ENCODE results near the gene LYPD6. TPM values are rescaled to one million over a fixed set of nuclear protein-coding genes. Genes with fewer than 3 reads are reported as not detected.

Gene LYPD6
- total and polyA plus RNA-seq, 2 donors (not counting 3 experiments of a cell fraction or from before 2014, with no cell fraction given), result 3.0 to 4.0 TPM

DNA sequence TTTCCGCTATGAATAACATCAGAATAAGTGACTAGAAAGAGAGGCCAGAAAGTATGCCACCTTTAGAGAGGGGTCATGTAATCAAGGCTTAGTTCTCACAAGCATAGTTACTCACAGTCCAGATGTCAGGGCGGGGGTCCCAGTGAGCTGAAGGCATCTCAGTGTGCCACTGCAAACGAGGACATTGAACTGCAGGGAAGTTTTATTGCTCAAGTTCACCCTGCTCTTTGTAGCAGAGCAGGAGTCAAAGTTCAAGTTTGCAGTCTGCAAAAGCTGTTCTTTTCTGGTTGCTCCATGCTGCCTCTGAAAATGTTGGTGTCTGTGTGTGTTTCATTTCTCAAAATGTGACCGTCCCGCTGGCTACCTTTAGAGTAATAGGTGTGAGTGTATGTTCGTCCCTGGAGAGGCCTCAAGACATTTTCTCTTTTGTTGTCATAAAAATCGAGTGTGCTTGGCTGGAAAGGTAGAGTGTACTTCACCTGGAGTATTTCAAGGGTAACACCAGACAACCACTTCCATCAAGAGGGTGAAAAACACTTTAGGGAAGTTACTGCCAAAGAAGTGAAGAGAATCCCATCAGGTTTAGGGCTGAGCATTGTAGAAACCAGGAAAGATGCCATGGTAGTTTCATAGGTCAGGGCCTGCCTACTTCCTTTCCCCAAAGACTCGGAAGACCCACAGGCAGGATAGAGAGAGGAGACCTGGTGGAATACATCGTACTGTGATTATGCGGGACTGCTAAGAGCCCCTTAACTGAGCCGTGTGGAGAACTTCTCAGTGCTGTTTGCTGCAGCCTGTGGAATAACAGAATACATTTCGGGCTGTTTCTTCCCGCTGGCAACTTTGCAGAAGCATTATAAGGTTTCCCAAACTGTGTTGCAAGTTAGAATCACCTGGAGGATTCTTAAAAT, 89.9 kb downstream of the LYPD6 start:
- intact Hi-C loops (cut with micrococcal nuclease) (no loop called here), dilution Hi-C loops (cut with MboI; ENCODE audit: extremely low pct_ligation_motif_present, low sequenced_read_pairs) (no loop called here)
- H3K9ac ChIP-seq (replicated peaks; ENCODE audit: extremely low read depth, insufficient read depth, low read length), result no peak overlapping the region
- H3K4me1 ChIP-seq (ENCODE audit: control insufficient read depth, extremely low read depth, insufficient read depth, low read length), result peaks cover 3% of the 10 kb centered on the region
- H3K9me1 ChIP-seq (replicated peaks; ENCODE audit: control insufficient read depth, extremely low read depth, insufficient read depth, low read length), result no peaks in the 10 kb centered on the region
- H3K36me3 ChIP-seq (ENCODE audit: control insufficient read depth in 2 of 2, extremely low read depth in 1 of 2, insufficient read depth in 2 of 2, low read length in 2 of 2), result no peaks in the 10 kb centered on the region
- FAIRE-seq, result no peak
- H3K9me3 ChIP-seq (replicated peaks; ENCODE audit: control insufficient read depth, insufficient read depth, low read length), result no peaks in the 10 kb centered on the region
- no peak overlapping the region for H3K4me2 ChIP-seq (ENCODE audit: insufficient read depth, low read length)
- no peak for TF ChIP-seq FOS (IDR thresholded peaks at IDR 0.05; ENCODE audit: borderline replicate concordance, insufficient read depth, low read length)
- TF ChIP-seq GATA2 (IDR thresholded peaks at IDR 0.05; ENCODE audit: insufficient read depth, insufficient read length, low read depth, low read length), result no peak
- no peak for TF ChIP-seq MYC (IDR thresholded peaks at IDR 0.05; ENCODE audit: low read depth, low read length)
- POLR2A ChIA-PET, result no interaction called here
- CTCF ChIA-PET, result no interaction called here
- H3K27ac ChIP-seq (ENCODE audit: insufficient read depth, low read depth, low read length), result no peak overlapping the region
- no peak overlapping the region for H3K4me3 ChIP-seq (replicated peaks in 1 of 3; ENCODE audit: insufficient read depth in 1 of 3, low read depth in 1 of 3, low read length in 3 of 3)
- H3K27me3 ChIP-seq (ENCODE audit: control insufficient read depth in 2 of 2, insufficient read depth in 2 of 2, low read length in 2 of 2), result no peaks in the 10 kb centered on the region
- BruUV-seq (replicated peaks), result no TSS peak
- H2AFZ ChIP-seq (ENCODE audit: low read depth, low read length), result no peak overlapping the region
- H4K20me1 ChIP-seq (replicated peaks; ENCODE audit: control insufficient read depth, extremely low read depth, insufficient read depth, low read length), result no peaks in the 10 kb centered on the region
- no peak for DNase-seq (ENCODE audit: low read depth, low spot score)
- H3K79me2 ChIP-seq (ENCODE audit: control insufficient read depth, insufficient read depth, low read length), result no peaks in the 10 kb centered on the region

DNA sequence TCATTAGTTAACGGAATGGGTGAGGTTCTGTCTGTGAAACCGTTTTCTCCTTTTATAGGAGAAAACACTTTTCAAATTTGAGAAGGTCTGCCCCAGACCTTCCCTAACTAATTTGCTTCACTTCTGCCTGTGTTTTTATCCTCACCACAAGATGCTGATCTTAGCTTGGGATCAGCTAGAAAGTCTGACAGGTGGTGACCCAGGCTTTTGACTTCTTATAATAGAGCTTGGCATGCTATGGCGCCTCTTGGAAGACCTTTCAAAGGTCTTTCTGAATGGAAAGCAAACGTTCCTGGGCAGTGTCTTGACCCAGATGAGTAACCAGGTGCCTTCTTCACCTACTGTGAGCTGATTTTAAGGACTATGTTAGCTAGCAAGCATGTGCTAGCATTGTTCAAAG, 91.4 kb downstream of the LYPD6 start:
- POLR2A ChIA-PET, result no interaction called here
- BruUV-seq (replicated peaks), result no TSS peak

More for the DNA sequence above, 91.4 kb downstream of the LYPD6 start:
- no peaks in the 10 kb centered on the region for H3K36me3 ChIP-seq (ENCODE audit: control insufficient read depth in 2 of 2, extremely low read depth in 1 of 2, insufficient read depth in 2 of 2, low read length in 2 of 2)
- no peaks in the 10 kb centered on the region for H3K9me1 ChIP-seq (replicated peaks; ENCODE audit: control insufficient read depth, extremely low read depth, insufficient read depth, low read length)
- no peaks in the 10 kb centered on the region for H4K20me1 ChIP-seq (replicated peaks; ENCODE audit: control insufficient read depth, extremely low read depth, insufficient read depth, low read length)
- FAIRE-seq (no peak), DNase-seq (ENCODE audit: low read depth, low spot score) (no peak)
- H3K4me3 ChIP-seq (replicated peaks in 1 of 3; ENCODE audit: insufficient read depth in 1 of 3, low read depth in 1 of 3, low read length in 3 of 3), result no peak overlapping the region
- H3K79me2 ChIP-seq (ENCODE audit: control insufficient read depth, insufficient read depth, low read length), result no peaks in the 10 kb centered on the region
- dilution Hi-C loops (cut with MboI; ENCODE audit: extremely low pct_ligation_motif_present, low sequenced_read_pairs), result no loop called here
- no peak overlapping the region for H2AFZ ChIP-seq (ENCODE audit: low read depth, low read length)
- no peaks in the 10 kb centered on the region for H3K27me3 ChIP-seq (ENCODE audit: control insufficient read depth in 2 of 2, insufficient read depth in 2 of 2, low read length in 2 of 2)
- H3K9me3 ChIP-seq (replicated peaks; ENCODE audit: control insufficient read depth, insufficient read depth, low read length), result no peaks in the 10 kb centered on the region
- no peak overlapping the region for H3K4me2 ChIP-seq (ENCODE audit: insufficient read depth, low read length)
- H3K27ac ChIP-seq (ENCODE audit: insufficient read depth, low read depth, low read length), result no peak overlapping the region
- no peak for TF ChIP-seq JUN (IDR thresholded peaks at IDR 0.05; ENCODE audit: borderline replicate concordance, insufficient read depth, insufficient read length, low read depth)
- TF ChIP-seq, protein P1, sequence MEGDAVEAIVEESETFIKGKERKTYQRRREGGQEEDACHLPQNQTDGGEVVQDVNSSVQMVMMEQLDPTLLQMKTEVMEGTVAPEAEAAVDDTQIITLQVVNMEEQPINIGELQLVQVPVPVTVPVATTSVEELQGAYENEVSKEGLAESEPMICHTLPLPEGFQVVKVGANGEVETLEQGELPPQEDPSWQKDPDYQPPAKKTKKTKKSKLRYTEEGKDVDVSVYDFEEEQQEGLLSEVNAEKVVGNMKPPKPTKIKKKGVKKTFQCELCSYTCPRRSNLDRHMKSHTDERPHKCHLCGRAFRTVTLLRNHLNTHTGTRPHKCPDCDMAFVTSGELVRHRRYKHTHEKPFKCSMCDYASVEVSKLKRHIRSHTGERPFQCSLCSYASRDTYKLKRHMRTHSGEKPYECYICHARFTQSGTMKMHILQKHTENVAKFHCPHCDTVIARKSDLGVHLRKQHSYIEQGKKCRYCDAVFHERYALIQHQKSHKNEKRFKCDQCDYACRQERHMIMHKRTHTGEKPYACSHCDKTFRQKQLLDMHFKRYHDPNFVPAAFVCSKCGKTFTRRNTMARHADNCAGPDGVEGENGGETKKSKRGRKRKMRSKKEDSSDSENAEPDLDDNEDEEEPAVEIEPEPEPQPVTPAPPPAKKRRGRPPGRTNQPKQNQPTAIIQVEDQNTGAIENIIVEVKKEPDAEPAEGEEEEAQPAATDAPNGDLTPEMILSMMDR (IDR thresholded peaks at IDR 0.05; ENCODE audit: extremely low read depth in 1 of 2, insufficient read depth in 1 of 2, low read depth in 1 of 2, low read length in 2 of 2), result no peak
- TF ChIP-seq EZH2 (IDR thresholded peaks at IDR 0.05; ENCODE audit: borderline replicate concordance, low read depth, low read length, severe bottlenecking), result no peak
- TF ChIP-seq GATA2 (IDR thresholded peaks at IDR 0.05; ENCODE audit: insufficient read depth, insufficient read length, low read depth, low read length), result no peak
- peaks cover 3% of the 10 kb centered on the region for H3K4me1 ChIP-seq (ENCODE audit: control insufficient read depth, extremely low read depth, insufficient read depth, low read length)
- H3K9ac ChIP-seq (replicated peaks; ENCODE audit: extremely low read depth, insufficient read depth, low read length), result no peak overlapping the region
- intact Hi-C loops (cut with micrococcal nuclease), result no loop called here
- CTCF ChIA-PET, result no interaction called here

Measured in endothelial cell of umbilical vein (primary cell).